Measurements from ENCODE around the gene ULK4.

- TF ChIP-seq CTCF (conservative IDR thresholded peaks at IDR 0.05; ENCODE audit: low read length) (no peak), EZH2phosphoT487 (IDR thresholded peaks at IDR 0.05; ENCODE audit: borderline replicate concordance) (no peak)
Measured at GRCh38 chr3:41277790-41278465, 684.0 kb downstream of the ULK4 start.
